GM19324 (cell line): Measurements from ENCODE around the gene ZNHIT6.
"Not testable (repeated sequence)": the region's sequence is repeated elsewhere in the genome, so short reads cannot be mapped to it uniquely, and the experiment has no call there.

Experiments
- ATAC-seq: cut with Tn5 transposase; IDR thresholded peaks from one replicate; pipeline ENCODE4 v1.9.1; 2021; ENCODE audit warnings: mild to moderate bottlenecking, moderate library complexity; ENCODE audit not compliant: unreplicated experiment, low FRiP score

Gene ZNHIT6

GRCh38 chr1:85707990-85708828, at the start of gene ZNHIT6:
Gene ZNHIT6 (minus strand): TSS chr1:85708433. CDS start chr1:85708284, 149 bp downstream.
- peak; percentile 89 for ATAC-seq

DNA sequence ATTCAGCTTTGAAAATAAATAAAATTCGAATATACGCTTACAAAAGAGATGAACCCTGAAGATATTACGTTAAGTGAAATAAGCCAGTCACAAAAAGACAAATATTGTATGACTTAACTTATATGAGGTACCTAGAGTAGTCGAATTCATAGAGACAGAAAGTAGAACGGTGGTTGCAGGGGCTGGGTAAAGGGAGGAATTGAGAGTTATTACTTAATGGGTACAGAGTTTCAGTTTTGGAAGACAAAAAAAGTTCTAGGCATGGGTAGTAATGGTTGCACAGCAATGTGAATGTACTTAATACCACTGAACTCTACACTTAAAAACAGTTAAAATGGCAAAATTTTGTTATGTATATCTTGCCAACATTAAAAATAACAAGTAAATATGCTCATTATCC, 48.6 kb upstream of the ZNHIT6 start:
- ATAC-seq: peak; percentile 86

DNA sequence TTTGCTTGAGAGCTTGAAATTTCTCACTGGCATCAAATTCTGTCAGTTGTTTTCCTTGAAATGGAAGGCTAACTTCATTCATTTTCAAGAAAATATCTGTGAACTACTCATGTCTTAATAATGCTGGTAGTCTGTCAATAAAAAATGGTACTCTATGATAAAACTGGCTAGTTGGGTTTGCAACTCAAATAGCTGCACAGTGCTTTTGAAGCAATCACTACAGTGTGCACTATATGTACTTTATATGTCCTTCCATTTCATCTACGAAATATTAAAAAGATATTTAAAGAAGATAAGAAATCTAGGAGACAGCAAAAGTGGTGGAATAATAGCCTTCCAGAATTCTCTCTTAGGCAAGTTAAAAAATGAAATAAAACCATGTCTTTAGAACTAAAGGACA, 39.9 kb upstream of the ZNHIT6 start:
- no peak for ATAC-seq

- no peak for ATAC-seq
These were observed 38.5 kb upstream of the ZNHIT6 start for GRCh38 chr1:85746777-85747176.

- ATAC-seq: no peak
These were observed 35.6 kb upstream of the ZNHIT6 start for GRCh38 chr1:85743814-85744213.

GRCh38 chr1:85734931-85735330, 26.7 kb upstream of the ZNHIT6 start:
- ATAC-seq: no peak

DNA sequence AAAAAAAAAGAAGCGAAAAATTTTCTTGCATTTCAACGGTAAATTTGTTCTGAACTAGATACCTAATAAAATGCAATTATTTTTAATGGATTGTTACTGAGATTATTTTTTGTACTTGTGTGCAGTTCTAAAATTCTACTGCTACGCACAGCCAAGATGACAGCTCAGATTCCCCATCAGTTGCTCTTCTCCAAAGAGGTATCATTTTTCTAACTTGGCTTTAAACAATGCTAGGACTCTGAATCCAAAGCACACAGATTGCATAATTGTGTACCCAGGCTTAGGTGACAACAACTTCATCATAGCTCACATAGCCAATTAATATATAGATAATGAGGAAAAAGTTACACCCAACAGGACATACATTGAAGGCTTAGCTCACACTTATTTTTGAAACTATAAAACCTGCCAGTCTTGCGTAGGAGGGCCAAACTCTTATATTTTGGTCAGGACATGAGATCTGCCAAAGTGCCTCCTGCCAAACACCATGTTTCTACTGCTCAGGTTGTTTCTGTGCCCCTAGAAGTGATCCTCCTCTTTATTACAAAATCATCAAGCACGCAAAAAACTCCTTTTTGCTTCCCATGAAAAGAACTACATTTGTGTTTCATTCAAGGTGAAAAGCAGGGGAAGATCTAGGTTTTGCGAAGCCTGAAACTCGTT, 10.6 kb upstream of the ZNHIT6 start:
- no peak for ATAC-seq

- ATAC-seq: not testable (repeated sequence)
These were observed 6.3 kb upstream of the ZNHIT6 start for GRCh38 chr1:85714418-85715114.

DNA sequence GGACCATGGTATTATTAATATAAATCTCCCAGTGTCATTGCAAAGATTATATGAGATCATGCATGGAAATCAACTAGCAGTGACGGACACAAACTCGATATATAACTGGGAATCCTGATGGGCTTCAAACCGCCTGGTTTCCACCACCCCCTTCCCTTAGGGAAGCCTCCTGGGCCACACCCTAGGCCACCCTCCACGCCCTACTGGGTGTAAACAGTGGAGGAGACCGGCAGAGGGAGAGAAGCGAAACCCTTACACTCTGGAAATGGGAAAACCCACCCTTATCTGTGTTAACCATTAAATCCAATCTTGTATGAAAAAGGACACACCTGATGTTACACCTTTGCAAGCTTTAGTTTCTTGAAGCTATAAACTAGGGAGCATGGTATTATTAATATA, 595 bp upstream of the ZNHIT6 start:
- ATAC-seq: no peak

- ATAC-seq: no peak
These were observed 805 bp downstream of the ZNHIT6 start for GRCh38 chr1:85707267-85707989.

- ATAC-seq: no peak
These were observed 2.3 kb downstream of the ZNHIT6 start for GRCh38 chr1:85705940-85706339.

DNA sequence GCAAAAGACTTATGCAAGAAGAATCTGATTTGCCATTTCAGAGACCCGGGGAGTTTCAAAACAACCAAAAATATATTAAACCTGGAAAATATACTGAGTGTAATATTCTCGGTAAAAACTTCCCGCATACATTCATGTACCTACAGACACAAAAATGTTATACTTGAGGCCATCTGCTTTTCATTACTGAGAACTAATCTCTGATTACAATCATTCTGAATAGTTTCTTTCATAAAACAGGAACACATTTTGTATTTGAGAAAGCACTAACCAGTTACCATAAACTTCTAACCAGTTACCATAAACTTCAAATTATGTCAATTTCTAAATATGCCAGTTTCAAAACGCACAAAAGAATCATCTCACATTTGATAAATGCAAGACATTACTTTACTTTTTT, 7.8 kb downstream of the ZNHIT6 start:
- no peak for ATAC-seq

DNA sequence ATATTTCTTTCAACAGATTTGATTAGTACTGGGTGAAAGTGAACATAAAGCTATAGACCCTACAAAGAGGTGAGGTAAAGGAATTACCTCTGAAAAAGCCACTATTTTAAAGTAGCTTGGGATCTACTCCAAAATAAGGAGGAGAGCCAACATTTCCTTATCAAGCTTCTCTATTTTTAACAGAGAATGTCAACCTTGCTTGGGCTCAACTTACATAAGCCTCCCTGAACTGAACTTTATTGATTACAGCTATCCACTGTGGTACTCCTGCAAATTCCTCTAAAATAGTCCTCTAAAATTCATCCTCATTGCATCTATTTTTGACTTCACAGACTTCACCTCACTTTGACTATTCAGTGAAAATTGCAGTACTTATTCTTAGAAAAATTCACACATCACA, 10.3 kb downstream of the ZNHIT6 start:
- no peak for ATAC-seq

- no peak for ATAC-seq
These were observed 15.4 kb downstream of the ZNHIT6 start for GRCh38 chr1:85692730-85693314.

DNA sequence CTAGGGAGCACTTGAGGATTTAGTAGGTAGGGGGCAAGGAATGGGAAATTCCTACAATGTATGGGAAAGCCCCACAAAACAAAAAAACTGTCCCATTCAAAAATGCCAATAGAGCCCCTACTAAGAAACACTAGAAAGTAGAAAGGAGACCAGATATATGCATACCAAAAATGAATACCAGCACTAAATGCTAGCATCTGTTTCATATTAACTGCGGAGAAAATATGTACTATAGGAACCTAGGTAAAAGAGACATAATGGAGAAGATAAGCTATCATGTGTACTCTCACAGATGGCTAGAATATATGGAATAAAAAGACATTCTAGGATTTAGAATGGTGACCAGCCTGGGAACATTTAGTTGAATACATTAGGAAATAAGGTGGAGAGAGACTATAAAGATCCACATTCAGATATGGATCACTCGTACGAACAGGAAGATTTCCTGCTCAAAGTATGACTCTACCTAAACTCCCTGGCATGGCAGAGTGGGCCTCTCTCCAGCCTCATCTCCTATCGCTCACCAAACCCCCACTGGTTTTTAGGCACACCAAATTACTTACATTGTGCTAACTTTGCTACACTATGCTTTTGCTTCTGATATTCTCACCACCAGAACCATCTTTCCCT, 18.3 kb downstream of the ZNHIT6 start:
- no peak for ATAC-seq

DNA sequence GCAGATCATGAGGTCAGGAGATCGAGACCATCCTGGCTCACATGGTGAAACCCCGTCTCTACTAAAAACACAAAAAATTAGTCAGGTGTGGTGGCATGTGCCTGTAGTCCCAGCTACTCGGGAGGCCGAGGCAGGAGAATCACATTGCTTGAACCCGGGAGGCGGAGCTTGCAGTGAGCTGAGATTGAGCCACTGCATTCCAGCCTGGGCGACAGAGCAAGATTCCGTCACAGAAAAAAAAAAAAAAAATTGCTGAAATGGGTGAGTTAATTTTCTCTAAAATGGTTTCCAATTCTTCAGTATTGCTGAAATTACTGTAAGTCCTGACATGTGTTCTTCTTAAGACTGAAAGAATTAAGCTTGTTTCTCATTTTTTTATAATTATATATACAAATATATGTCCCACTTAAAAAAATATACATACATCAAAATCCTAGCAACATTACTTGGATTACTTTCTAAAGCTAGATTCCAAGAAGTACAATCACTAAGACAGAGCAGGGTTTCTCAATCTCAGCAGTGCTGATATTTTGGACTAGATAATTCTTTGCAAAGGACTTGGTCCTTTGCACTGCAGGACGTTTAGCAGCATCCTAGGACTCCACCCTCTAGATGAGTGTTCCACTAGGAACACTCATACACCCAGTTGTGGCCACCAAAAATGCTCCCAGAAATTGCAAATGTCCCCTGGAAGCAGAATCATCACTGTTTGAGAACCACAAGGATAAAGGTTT, 24.8 kb downstream of the ZNHIT6 start:
- ATAC-seq: no peak

GRCh38 chr1:85681087-85681486, 27.1 kb downstream of the ZNHIT6 start:
- ATAC-seq: no peak

GRCh38 chr1:85678193-85678592, 30.0 kb downstream of the ZNHIT6 start:
- ATAC-seq: no peak

DNA sequence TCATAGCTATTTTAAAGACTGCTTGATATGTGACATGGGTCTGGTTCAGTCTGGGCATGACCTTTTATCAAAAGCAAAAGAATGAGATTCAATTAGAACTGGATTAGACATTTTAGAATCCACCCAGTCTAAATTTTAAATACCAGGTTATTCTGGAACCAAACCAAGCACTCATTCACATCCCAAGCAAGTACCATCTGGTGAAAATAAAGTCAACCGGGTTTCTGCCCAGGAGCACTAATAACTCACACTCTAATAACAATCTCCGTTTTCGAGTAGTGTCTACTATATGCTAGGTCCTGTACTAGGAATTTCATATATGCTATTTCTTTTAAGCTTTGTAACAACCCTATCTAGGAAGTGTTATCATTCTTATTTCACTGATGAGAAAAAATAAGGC, 30.6 kb downstream of the ZNHIT6 start:
- ATAC-seq: no peak
